PFSK-1 (cell line): ENCODE results near the gene ZNF628.

Experiments used
- FOXP2 ChIP-seq: optimal IDR thresholded peaks from 2 replicates; pipeline ENCODE3; 2011; ENCODE audit warnings: borderline replicate concordance, control low read depth, inconsistent platforms; ENCODE audit not compliant: insufficient read depth; ENCODE audit errors: extremely low read length, extremely low read depth
- POLR2AphosphoS5 ChIP-seq: IDR thresholded peaks from 2 replicates; pipeline ENCODE4 v1.6.1; 2012; ENCODE audit warnings: low read depth, mild to moderate bottlenecking, control low read depth, low read length, moderate library complexity
- REST ChIP-seq, 2 experiments: IDR thresholded peaks; 2 replicates each; pipeline versions ENCODE4 v1.6.1 to v1.8.0; 2011 to 2012; ENCODE audit warnings: low read depth in 2 of 2, low read length in 2 of 2, control low read depth in 1 of 2, inconsistent platforms in 1 of 2, mild to moderate bottlenecking in 1 of 2, moderate library complexity in 1 of 2; ENCODE audit not compliant: insufficient read depth in 1 of 2
- SIN3A ChIP-seq: IDR thresholded peaks from 2 replicates; pipeline ENCODE4 v1.6.1; 2012; ENCODE audit warnings: mild to moderate bottlenecking, low read length, moderate library complexity, borderline replicate concordance; ENCODE audit not compliant: insufficient read depth
- TAF1 ChIP-seq: IDR thresholded peaks from 2 replicates; pipeline ENCODE4 v1.6.1; 2012; ENCODE audit warnings: low read length, control low read depth, borderline replicate concordance; ENCODE audit not compliant: insufficient read depth

Gene ZNF628

DNA sequence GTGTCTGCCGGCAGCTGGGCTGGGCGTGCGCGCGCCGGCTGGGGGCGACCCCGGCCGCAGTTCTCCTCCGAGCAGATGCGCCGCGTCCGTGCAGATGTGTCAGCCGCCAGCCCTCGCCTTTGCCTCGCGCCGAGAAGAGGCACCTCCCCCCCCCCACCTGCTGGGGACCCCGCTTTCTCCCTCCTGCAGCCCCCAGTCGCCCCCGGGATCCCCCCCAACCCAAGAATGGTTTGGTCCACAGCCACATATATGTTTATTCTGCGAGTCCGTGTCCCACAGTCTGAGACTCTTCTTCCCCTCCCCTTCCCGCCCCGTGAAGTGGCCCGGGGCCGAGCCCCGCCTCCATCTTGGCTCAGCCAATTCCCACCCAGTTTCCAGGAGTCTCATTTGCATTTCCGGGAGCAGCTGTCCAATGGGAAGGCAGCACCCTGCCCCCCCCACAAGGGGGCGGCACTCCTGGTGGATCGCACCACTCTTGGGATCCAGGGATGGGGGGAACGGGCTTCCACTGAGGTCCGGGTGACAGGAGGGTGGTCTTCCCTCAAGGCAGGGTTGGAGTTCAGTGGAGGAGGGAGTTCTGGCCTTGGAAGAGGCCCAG, 23.6 kb upstream of the ZNF628 start:
- TF ChIP-seq REST (IDR thresholded peaks at IDR 0.05; ENCODE audit: insufficient read depth in 1 of 2, low read depth in 2 of 2, low read length in 2 of 2) (no peak), POLR2AphosphoS5 (no peak), SIN3A (no peak), FOXP2 (no peak), TAF1 (no peak)

DNA sequence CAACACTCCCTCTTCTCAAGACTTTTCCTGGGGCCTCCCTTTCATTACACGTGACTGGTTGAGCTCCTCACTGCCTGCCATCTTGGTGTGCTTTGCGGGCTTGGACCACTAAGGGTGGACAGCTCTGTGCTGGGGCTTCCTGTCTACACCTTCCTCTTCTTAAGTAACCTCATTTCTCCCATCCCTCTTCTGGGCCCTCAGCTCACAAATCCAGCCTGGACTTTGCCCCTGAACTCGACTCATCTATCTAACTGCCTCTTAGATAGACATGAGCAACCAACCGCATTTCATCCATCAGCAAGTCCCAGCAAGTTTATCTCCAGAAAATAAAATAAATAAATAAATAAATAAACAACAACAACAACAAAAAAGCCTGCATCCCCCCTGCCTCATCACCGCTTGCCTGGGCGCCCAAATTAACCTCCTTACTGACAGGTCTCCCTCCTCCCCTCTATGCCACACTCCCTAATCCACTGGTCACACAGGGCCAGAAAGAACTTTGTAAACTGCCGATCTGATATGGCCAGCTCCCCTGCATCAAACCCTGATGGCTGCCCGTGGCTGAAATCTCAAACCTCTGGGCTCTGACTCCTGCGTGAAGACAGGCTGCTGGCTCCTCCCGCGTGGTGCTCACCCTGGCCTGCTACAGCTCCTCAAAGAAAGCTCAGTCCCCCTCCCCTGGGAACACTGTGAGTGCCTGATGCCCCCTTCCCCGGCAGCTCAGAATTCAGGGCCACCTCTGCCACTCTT, 22.7 kb upstream of the ZNF628 start:
- no peak for TF ChIP-seq POLR2AphosphoS5
- no peak for TF ChIP-seq FOXP2
- TF ChIP-seq TAF1, result no peak
- TF ChIP-seq REST (IDR thresholded peaks at IDR 0.05; ENCODE audit: insufficient read depth in 1 of 2, low read depth in 2 of 2, low read length in 2 of 2), result no peak
- no peak for TF ChIP-seq SIN3A

DNA sequence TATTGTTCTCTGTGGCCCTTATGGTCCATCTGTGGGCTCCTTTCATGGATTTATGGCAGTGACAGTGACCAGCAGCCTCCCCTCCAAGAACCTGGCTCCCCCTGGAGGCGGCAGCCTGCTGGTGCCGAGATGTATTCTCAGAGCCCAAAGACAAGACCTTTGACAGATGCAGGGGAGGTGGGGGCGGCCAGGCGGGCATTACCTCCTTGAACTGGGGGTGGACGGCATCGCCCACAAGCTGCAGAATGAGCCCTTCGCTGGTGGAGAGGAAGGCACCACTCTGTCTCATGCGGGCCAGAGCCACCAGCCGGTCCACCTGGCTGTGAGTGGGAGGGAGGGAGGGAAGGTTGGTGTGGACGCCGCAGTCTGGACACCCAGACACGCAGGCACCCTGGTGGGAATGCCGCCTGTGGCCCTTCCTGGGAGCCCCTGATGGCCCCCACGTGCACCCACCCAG, 21.6 kb upstream of the ZNF628 start:
- TF ChIP-seq REST (IDR thresholded peaks at IDR 0.05; ENCODE audit: insufficient read depth in 1 of 2, low read depth in 2 of 2, low read length in 2 of 2) (no peak), SIN3A (no peak), POLR2AphosphoS5 (no peak)

GRCh38 chr19:55455576-55456235, 20.7 kb upstream of the ZNF628 start:
- TF ChIP-seq TAF1 (no peak), POLR2AphosphoS5 (no peak), SIN3A (no peak), FOXP2 (no peak), REST (IDR thresholded peaks at IDR 0.05; ENCODE audit: insufficient read depth in 1 of 2, low read depth in 2 of 2, low read length in 2 of 2) (no peak)

GRCh38 chr19:55456347-55456746, 20.1 kb upstream of the ZNF628 start:
- TF ChIP-seq SIN3A (no peak), TAF1 (no peak), POLR2AphosphoS5 (no peak), FOXP2 (no peak), REST (IDR thresholded peaks at IDR 0.05; ENCODE audit: insufficient read depth in 1 of 2, low read depth in 2 of 2, low read length in 2 of 2) (no peak)
